Measurements from ENCODE around the gene APOBEC3C. TPM values are rescaled to one million over a fixed set of nuclear protein-coding genes. Genes with fewer than 3 reads are reported as not detected.
"Not testable (repeated sequence)": the region's sequence is repeated elsewhere in the genome, so short reads cannot be mapped to it uniquely, and the experiment has no call there.

The APOBEC3C gene
- total and polyA plus RNA-seq, 2 donors: 5.1 to 29.6 TPM

- WGBS: 64% methylated on average over 6 of the region's 6 CpGs
- no peak overlapping the region for H3K4me3 ChIP-seq (ENCODE audit: low read length in 2 of 2)
- peak in 1 of 9 donors; percentile 54 for DNase-seq (ENCODE audit: low read depth in 6 of 9, low spot score in 9 of 9)
- H3K27ac ChIP-seq (ENCODE audit: low read depth in 1 of 2, low read length in 1 of 2): no peak overlapping the region
- no peaks in the 10 kb centered on the region for H3K9me3 ChIP-seq (ENCODE audit: control insufficient read depth in 2 of 2, insufficient read depth in 1 of 2, low read length in 1 of 2)
- no peaks in the 10 kb centered on the region for H3K36me3 ChIP-seq (ENCODE audit: control insufficient read depth in 2 of 2, insufficient read depth in 2 of 2, low read length in 1 of 2)
- no peaks in the 10 kb centered on the region for H3K27me3 ChIP-seq (ENCODE audit: control insufficient read depth in 2 of 2, insufficient read depth in 1 of 2, low read length in 1 of 2)
- H3K4me1 ChIP-seq (ENCODE audit: control insufficient read depth in 2 of 2, insufficient read depth in 2 of 2, low read length in 2 of 2): peaks cover 4 to 26% of the 10 kb centered on the region in 2 donors
Observed at GRCh38 chr22:38989466-38989865, 24.6 kb upstream of the APOBEC3C start.

GRCh38 chr22:38992871-38993371, 21.1 kb upstream of the APOBEC3C start:
- whole genome bisulfite sequencing: 18% methylated on average over 12 of the region's 12 CpGs

GRCh38 chr22:38996105-38996504, 18.0 kb upstream of the APOBEC3C start:
- no peak overlapping the region for H3K4me3 ChIP-seq (ENCODE audit: low read length in 2 of 2)
- no peak for DNase-seq (ENCODE audit: low read depth in 6 of 9, low spot score in 9 of 9)
- peaks cover 0 to 7% of the 10 kb centered on the region in 2 donors for H3K27me3 ChIP-seq (ENCODE audit: control insufficient read depth in 2 of 2, insufficient read depth in 1 of 2, low read length in 1 of 2)
- peak overlapping the region in 1 of 2 donors; percentile 42 for H3K27ac ChIP-seq (ENCODE audit: low read depth in 1 of 2, low read length in 1 of 2)
- H3K36me3 ChIP-seq (ENCODE audit: control insufficient read depth in 2 of 2, insufficient read depth in 2 of 2, low read length in 1 of 2): no peaks in the 10 kb centered on the region
- peaks cover 0 to 5% of the 10 kb centered on the region in 2 donors for H3K9me3 ChIP-seq (ENCODE audit: control insufficient read depth in 2 of 2, insufficient read depth in 1 of 2, low read length in 1 of 2)
- WGBS: 82% methylated on average over 6 of the region's 6 CpGs
- H3K4me1 ChIP-seq (ENCODE audit: control insufficient read depth in 2 of 2, insufficient read depth in 2 of 2, low read length in 2 of 2): peaks cover 4 to 10% of the 10 kb centered on the region in 2 donors

More at GRCh38 chr22:38992871-38993371, 21.1 kb upstream of the APOBEC3C start:
- not testable (repeated sequence) for H3K9me3 ChIP-seq (ENCODE audit: control insufficient read depth in 2 of 2, insufficient read depth in 1 of 2, low read length in 1 of 2); H3K36me3 ChIP-seq (ENCODE audit: control insufficient read depth in 2 of 2, insufficient read depth in 2 of 2, low read length in 1 of 2); H3K27me3 ChIP-seq (ENCODE audit: control insufficient read depth in 2 of 2, insufficient read depth in 1 of 2, low read length in 1 of 2); H3K4me3 ChIP-seq (ENCODE audit: low read length in 2 of 2)
- Histone ChIP-seq H3K27ac (ENCODE audit: low read depth in 1 of 2, low read length in 1 of 2) (peak overlapping the region in 1 of 2 donors; percentile 47), H3K4me1 (ENCODE audit: control insufficient read depth in 2 of 2, insufficient read depth in 2 of 2, low read length in 2 of 2) (peaks cover 4 to 24% of the 10 kb centered on the region in 2 donors)
- DNase-seq (ENCODE audit: low read depth in 6 of 9, low spot score in 9 of 9): peak in 1 of 9 donors; percentile 36

DNA sequence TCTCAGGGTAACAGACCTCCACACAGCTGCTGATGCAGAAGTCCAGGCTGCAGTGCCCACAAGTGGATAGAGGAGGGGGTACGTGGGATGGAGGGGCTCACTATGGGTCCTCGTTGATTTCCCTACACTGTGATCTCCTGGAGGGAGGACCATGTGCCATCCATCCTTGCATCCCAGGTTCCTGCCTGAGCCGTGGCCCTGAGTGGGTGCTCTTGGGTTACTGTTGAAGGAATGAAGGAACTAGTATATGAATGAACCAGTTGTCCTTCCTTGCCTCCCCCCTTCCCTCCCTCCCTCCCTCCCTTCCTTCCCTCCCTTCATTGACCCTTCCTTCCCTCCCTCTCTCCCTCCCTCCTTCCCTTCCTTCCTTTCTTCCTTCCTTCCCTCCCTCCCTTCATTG, 16.5 kb upstream of the APOBEC3C start:
- no peak for DNase-seq (ENCODE audit: low read depth in 6 of 9, low spot score in 9 of 9)
- no peak overlapping the region for H3K27ac ChIP-seq (ENCODE audit: low read depth in 1 of 2, low read length in 1 of 2)
- peaks cover 4 to 10% of the 10 kb centered on the region in 2 donors for H3K4me1 ChIP-seq (ENCODE audit: control insufficient read depth in 2 of 2, insufficient read depth in 2 of 2, low read length in 2 of 2)
- peaks cover 0 to 7% of the 10 kb centered on the region in 2 donors for H3K27me3 ChIP-seq (ENCODE audit: control insufficient read depth in 2 of 2, insufficient read depth in 1 of 2, low read length in 1 of 2)
- no peak overlapping the region for H3K4me3 ChIP-seq (ENCODE audit: low read length in 2 of 2)
- H3K36me3 ChIP-seq (ENCODE audit: control insufficient read depth in 2 of 2, insufficient read depth in 2 of 2, low read length in 1 of 2): no peaks in the 10 kb centered on the region
- WGBS: 94% methylated on average over 3 of the region's 3 CpGs
- peaks cover 0 to 5% of the 10 kb centered on the region in 2 donors for H3K9me3 ChIP-seq (ENCODE audit: control insufficient read depth in 2 of 2, insufficient read depth in 1 of 2, low read length in 1 of 2)

GRCh38 chr22:39003165-39003638, 10.9 kb upstream of the APOBEC3C start:
- DNase-seq (ENCODE audit: low read depth in 6 of 9, low spot score in 9 of 9): peak in 5 of 9 donors; percentile 44 to 80 (median 53)
- peaks cover 0 to 9% of the 10 kb centered on the region in 2 donors for H3K4me1 ChIP-seq (ENCODE audit: control insufficient read depth in 2 of 2, insufficient read depth in 2 of 2, low read length in 2 of 2)
- H3K9me3 ChIP-seq (ENCODE audit: control insufficient read depth in 2 of 2, insufficient read depth in 1 of 2, low read length in 1 of 2): peaks cover 0 to 5% of the 10 kb centered on the region in 2 donors
- H3K36me3 ChIP-seq (ENCODE audit: control insufficient read depth in 2 of 2, insufficient read depth in 2 of 2, low read length in 1 of 2): no peaks in the 10 kb centered on the region
- no peak overlapping the region for H3K4me3 ChIP-seq (ENCODE audit: low read length in 2 of 2)
- WGBS: 22% methylated on average over 7 of the region's 7 CpGs
- H3K27ac ChIP-seq (ENCODE audit: low read depth in 1 of 2, low read length in 1 of 2): no peak overlapping the region
- peaks cover 0 to 7% of the 10 kb centered on the region in 2 donors for H3K27me3 ChIP-seq (ENCODE audit: control insufficient read depth in 2 of 2, insufficient read depth in 1 of 2, low read length in 1 of 2)

DNA sequence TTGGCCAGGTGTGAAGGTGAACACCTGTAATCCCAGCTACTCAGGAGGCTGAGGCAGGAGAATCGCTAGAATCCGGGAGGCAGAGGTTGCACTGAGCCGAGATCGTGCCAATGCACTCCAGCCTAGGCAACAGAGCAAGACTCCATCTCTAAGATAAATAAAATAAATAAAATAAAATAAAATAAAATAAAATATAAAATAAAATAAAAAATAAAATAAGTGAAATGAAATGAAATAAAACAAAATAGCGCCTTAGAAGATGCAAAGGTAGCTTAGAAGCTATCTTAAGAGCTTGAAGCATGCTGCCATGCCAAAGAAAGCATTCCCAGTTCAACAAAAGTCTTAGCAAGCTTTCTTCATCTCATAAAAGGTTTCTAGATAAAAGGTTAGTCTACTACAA, 6.9 kb upstream of the APOBEC3C start:
- over 99% methylated on average over 5 of the region's 5 CpGs for WGBS

GRCh38 chr22:39008271-39008850, 5.7 kb upstream of the APOBEC3C start:
- not testable (repeated sequence) for DNase-seq (ENCODE audit: low read depth in 6 of 9, low spot score in 9 of 9); H3K36me3 ChIP-seq (ENCODE audit: control insufficient read depth in 2 of 2, insufficient read depth in 2 of 2, low read length in 1 of 2); H3K4me3 ChIP-seq (ENCODE audit: low read length in 2 of 2); H3K9me3 ChIP-seq (ENCODE audit: control insufficient read depth in 2 of 2, insufficient read depth in 1 of 2, low read length in 1 of 2); H3K27ac ChIP-seq (ENCODE audit: low read depth in 1 of 2, low read length in 1 of 2); H3K27me3 ChIP-seq (ENCODE audit: control insufficient read depth in 2 of 2, insufficient read depth in 1 of 2, low read length in 1 of 2)
- peaks cover 0 to 14% of the 10 kb centered on the region in 2 donors for H3K4me1 ChIP-seq (ENCODE audit: control insufficient read depth in 2 of 2, insufficient read depth in 2 of 2, low read length in 2 of 2)
- WGBS: 83% methylated on average over 8 of the region's 8 CpGs

More for the DNA sequence above, 6.9 kb upstream of the APOBEC3C start:
- DNase-seq (ENCODE audit: low read depth in 6 of 9, low spot score in 9 of 9): no peak
- Histone ChIP-seq H3K36me3 (ENCODE audit: control insufficient read depth in 2 of 2, insufficient read depth in 2 of 2, low read length in 1 of 2) (no peaks in the 10 kb centered on the region), H3K4me1 (ENCODE audit: control insufficient read depth in 2 of 2, insufficient read depth in 2 of 2, low read length in 2 of 2) (peaks cover 0 to 17% of the 10 kb centered on the region in 2 donors), H3K9me3 (ENCODE audit: control insufficient read depth in 2 of 2, insufficient read depth in 1 of 2, low read length in 1 of 2) (peaks cover 0 to 4% of the 10 kb centered on the region in 2 donors), H3K4me3 (ENCODE audit: low read length in 2 of 2) (no peak overlapping the region), H3K27me3 (ENCODE audit: control insufficient read depth in 2 of 2, insufficient read depth in 1 of 2, low read length in 1 of 2) (no peaks in the 10 kb centered on the region), H3K27ac (ENCODE audit: low read depth in 1 of 2, low read length in 1 of 2) (no peak overlapping the region)

- Histone ChIP-seq H3K9me3 (ENCODE audit: control insufficient read depth in 2 of 2, insufficient read depth in 1 of 2, low read length in 1 of 2) (peaks cover 0 to 4% of the 10 kb centered on the region in 2 donors), H3K27ac (ENCODE audit: low read depth in 1 of 2, low read length in 1 of 2) (no peak overlapping the region), H3K4me1 (ENCODE audit: control insufficient read depth in 2 of 2, insufficient read depth in 2 of 2, low read length in 2 of 2) (peaks cover 5 to 32% of the 10 kb centered on the region in 2 donors), H3K36me3 (ENCODE audit: control insufficient read depth in 2 of 2, insufficient read depth in 2 of 2, low read length in 1 of 2) (no peaks in the 10 kb centered on the region), H3K27me3 (ENCODE audit: control insufficient read depth in 2 of 2, insufficient read depth in 1 of 2, low read length in 1 of 2) (no peaks in the 10 kb centered on the region), H3K4me3 (ENCODE audit: low read length in 2 of 2) (no peak overlapping the region)
- DNase-seq (ENCODE audit: low read depth in 6 of 9, low spot score in 9 of 9): no peak
- WGBS: 90% methylated on average over 15 of the region's 15 CpGs
Observed at GRCh38 chr22:39010946-39011345, 3.1 kb upstream of the APOBEC3C start.
